ENCODE data around the gene ATG101. TPM values are rescaled to one million over a fixed set of nuclear protein-coding genes. Genes with fewer than 3 reads are reported as not detected.

ATG101 gene
- polyA plus RNA-seq, 1 donor from 2014 or later = 53.9 TPM

DNA sequence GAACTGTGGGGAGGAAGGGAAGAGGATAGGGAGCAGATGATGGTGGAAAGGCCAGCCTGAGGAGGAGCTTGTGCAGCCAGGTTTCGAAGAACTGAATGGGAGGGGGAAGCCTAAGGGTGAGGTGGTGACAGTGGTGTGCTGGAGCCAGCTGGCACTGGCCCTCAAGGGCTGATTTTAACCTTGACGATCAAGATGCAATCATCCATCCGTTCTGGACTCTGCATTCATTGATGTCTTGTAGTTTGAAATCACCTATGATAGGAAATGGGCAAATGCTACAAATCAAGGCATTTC lies 2.8 kb upstream of the ATG101 start:
- H3K27ac ChIP-seq (ENCODE audit: low read length) = no peak overlapping the region
- no peaks in the 10 kb centered on the region for H3K27me3 ChIP-seq (ENCODE audit: insufficient read depth, low read depth, low read length)
- no peaks in the 10 kb centered on the region for H4K20me1 ChIP-seq (ENCODE audit: insufficient read depth)
- no peaks in the 10 kb centered on the region for H3K9me2 ChIP-seq (ENCODE audit: insufficient read depth, low read length)
- H3K4me3 ChIP-seq (ENCODE audit: low read length) = no peak overlapping the region
- H3K9me3 ChIP-seq (ENCODE audit: low read length) = no peaks in the 10 kb centered on the region
- no peaks in the 10 kb centered on the region for H3K36me3 ChIP-seq (ENCODE audit: insufficient read depth, low read length)
- H3K9ac ChIP-seq (ENCODE audit: low read length) = no peak overlapping the region
- peaks cover 4% of the 10 kb centered on the region for H3F3A ChIP-seq (ENCODE audit: insufficient read depth, low read length, poor library complexity, severe bottlenecking)
- H3K79me2 ChIP-seq (replicated peaks; ENCODE audit: insufficient read depth, low read length) = peaks cover 20% of the 10 kb centered on the region
- TF ChIP-seq MXI1 (conservative IDR thresholded peaks at IDR 0.05; ENCODE audit: poor library complexity, severe bottlenecking) (no peak), EP300 (conservative IDR thresholded peaks at IDR 0.05; ENCODE audit: poor library complexity, severe bottlenecking) (no peak), SMC3 (conservative IDR thresholded peaks at IDR 0.05; ENCODE audit: poor library complexity) (no peak), POLR2AphosphoS5 (IDR thresholded peaks at IDR 0.05) (no peak), RAD21 (conservative IDR thresholded peaks at IDR 0.05) (no peak), TAF1 (IDR thresholded peaks at IDR 0.05; ENCODE audit: low read depth) (no peak), EZH2 (IDR thresholded peaks at IDR 0.05; ENCODE audit: borderline replicate concordance, insufficient read depth, low read length, poor library complexity, severe bottlenecking) (no peak)
- TF ChIP-seq, protein P1, sequence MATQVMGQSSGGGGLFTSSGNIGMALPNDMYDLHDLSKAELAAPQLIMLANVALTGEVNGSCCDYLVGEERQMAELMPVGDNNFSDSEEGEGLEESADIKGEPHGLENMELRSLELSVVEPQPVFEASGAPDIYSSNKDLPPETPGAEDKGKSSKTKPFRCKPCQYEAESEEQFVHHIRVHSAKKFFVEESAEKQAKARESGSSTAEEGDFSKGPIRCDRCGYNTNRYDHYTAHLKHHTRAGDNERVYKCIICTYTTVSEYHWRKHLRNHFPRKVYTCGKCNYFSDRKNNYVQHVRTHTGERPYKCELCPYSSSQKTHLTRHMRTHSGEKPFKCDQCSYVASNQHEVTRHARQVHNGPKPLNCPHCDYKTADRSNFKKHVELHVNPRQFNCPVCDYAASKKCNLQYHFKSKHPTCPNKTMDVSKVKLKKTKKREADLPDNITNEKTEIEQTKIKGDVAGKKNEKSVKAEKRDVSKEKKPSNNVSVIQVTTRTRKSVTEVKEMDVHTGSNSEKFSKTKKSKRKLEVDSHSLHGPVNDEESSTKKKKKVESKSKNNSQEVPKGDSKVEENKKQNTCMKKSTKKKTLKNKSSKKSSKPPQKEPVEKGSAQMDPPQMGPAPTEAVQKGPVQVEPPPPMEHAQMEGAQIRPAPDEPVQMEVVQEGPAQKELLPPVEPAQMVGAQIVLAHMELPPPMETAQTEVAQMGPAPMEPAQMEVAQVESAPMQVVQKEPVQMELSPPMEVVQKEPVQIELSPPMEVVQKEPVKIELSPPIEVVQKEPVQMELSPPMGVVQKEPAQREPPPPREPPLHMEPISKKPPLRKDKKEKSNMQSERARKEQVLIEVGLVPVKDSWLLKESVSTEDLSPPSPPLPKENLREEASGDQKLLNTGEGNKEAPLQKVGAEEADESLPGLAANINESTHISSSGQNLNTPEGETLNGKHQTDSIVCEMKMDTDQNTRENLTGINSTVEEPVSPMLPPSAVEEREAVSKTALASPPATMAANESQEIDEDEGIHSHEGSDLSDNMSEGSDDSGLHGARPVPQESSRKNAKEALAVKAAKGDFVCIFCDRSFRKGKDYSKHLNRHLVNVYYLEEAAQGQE (IDR thresholded peaks at IDR 0.05; ENCODE audit: borderline replicate concordance) = no peak
- TF ChIP-seq, protein P2, sequence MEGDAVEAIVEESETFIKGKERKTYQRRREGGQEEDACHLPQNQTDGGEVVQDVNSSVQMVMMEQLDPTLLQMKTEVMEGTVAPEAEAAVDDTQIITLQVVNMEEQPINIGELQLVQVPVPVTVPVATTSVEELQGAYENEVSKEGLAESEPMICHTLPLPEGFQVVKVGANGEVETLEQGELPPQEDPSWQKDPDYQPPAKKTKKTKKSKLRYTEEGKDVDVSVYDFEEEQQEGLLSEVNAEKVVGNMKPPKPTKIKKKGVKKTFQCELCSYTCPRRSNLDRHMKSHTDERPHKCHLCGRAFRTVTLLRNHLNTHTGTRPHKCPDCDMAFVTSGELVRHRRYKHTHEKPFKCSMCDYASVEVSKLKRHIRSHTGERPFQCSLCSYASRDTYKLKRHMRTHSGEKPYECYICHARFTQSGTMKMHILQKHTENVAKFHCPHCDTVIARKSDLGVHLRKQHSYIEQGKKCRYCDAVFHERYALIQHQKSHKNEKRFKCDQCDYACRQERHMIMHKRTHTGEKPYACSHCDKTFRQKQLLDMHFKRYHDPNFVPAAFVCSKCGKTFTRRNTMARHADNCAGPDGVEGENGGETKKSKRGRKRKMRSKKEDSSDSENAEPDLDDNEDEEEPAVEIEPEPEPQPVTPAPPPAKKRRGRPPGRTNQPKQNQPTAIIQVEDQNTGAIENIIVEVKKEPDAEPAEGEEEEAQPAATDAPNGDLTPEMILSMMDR (IDR thresholded peaks at IDR 0.05; ENCODE audit: poor library complexity, severe bottlenecking) = no peak
- no peak overlapping the region for H3K4me2 ChIP-seq (ENCODE audit: low read length)
- no peak overlapping the region for H2AFZ ChIP-seq (ENCODE audit: low read depth, low read length)

DNA sequence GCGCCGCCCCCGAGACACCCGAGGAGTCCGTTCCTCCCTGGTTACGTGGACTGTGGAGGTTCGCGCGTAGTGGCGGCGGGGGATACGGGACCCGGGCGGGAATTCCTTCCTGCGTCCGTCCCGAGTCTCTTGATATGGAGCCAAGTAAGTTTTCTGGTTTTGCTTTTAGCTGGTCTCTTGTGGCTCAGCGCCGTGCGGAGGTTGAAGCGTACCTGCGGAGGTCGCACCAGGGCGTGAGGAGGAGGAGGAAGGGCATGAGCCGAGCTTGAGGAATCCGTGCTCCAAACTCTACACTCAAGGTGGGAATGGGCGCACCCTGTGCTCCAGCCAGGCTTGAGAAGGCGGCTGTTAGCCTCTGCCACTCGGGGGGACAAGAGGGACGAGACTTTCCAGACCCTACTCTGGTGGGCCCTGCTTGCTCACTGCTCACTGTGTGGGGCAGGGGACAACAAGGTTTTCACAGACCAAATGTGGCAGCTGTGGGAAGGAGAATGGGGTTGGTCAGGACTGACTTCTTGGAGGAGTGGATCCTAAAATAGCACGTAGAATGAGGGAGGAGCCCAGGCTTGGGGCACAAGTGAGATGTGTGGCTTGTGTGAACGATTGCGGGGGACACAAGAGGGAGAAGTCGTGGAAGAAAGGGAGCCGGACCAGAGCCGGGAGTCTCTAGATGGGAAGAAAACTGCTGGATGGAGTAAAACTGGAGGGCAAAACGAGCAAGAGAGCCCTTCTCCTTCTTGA lies 577 bp downstream of the ATG101 start:
- no peaks in the 10 kb centered on the region for H3K9me2 ChIP-seq (ENCODE audit: insufficient read depth, low read length)
- H3K4me3 ChIP-seq (ENCODE audit: low read length) = peak overlapping the region; percentile 93
- H2AFZ ChIP-seq (ENCODE audit: low read depth, low read length) = peak overlapping the region; percentile 67
- peaks cover 4% of the 10 kb centered on the region for H3F3A ChIP-seq (ENCODE audit: insufficient read depth, low read length, poor library complexity, severe bottlenecking)
- H3K9me3 ChIP-seq (ENCODE audit: low read length) = no peaks in the 10 kb centered on the region
- peak overlapping the region; percentile 56 for H3K4me2 ChIP-seq (ENCODE audit: low read length)
- no peaks in the 10 kb centered on the region for H3K27me3 ChIP-seq (ENCODE audit: insufficient read depth, low read depth, low read length)
- peaks cover 24% of the 10 kb centered on the region for H3K79me2 ChIP-seq (replicated peaks; ENCODE audit: insufficient read depth, low read length)
- H4K20me1 ChIP-seq (ENCODE audit: insufficient read depth) = no peaks in the 10 kb centered on the region
- TF ChIP-seq, protein P2 (IDR thresholded peaks at IDR 0.05; ENCODE audit: poor library complexity, severe bottlenecking) = no peak
- TF ChIP-seq, protein P1 (IDR thresholded peaks at IDR 0.05; ENCODE audit: borderline replicate concordance) = peak; percentile 1
- TF ChIP-seq MXI1 (conservative IDR thresholded peaks at IDR 0.05; ENCODE audit: poor library complexity, severe bottlenecking) = peak; percentile 77
- H3K27ac ChIP-seq (ENCODE audit: low read length) = peak overlapping the region; percentile 79
- no peaks in the 10 kb centered on the region for H3K36me3 ChIP-seq (ENCODE audit: insufficient read depth, low read length)
- H3K9ac ChIP-seq (ENCODE audit: low read length) = peak overlapping the region; percentile 80

Data from neural cell (in vitro differentiated cells).